Left forelimb (tissue), 1 donor: ENCODE results near the gene CDH13.

Experiments used
- DNase-seq: peaks from one replicate; pipeline ENCODE4 v3.0.0-alpha.2; 2018; ENCODE audit warnings: low spot score

CDH13 gene

GRCh38 chr16:83762141-83762991, 1135.6 kb downstream of the CDH13 start:
- DNase-seq, result no peak

- no peak for DNase-seq
Observed at GRCh38 chr16:83762992-83763358, 1136.2 kb downstream of the CDH13 start.

GRCh38 chr16:83768986-83769385, 1142.2 kb downstream of the CDH13 start:
- no peak for DNase-seq

- no peak for DNase-seq
Observed at GRCh38 chr16:83769397-83770008, 1142.7 kb downstream of the CDH13 start.

GRCh38 chr16:83771306-83771942, 1144.7 kb downstream of the CDH13 start:
- no peak for DNase-seq

- DNase-seq, result no peak
Observed at GRCh38 chr16:83772806-83773205, 1146.0 kb downstream of the CDH13 start.

GRCh38 chr16:83774066-83774465, 1147.3 kb downstream of the CDH13 start:
- no peak for DNase-seq

- DNase-seq, result no peak
Observed at GRCh38 chr16:83776944-83777343, 1150.2 kb downstream of the CDH13 start.

GRCh38 chr16:83779886-83780285, 1153.1 kb downstream of the CDH13 start:
- DNase-seq, result no peak

- DNase-seq, result no peak
Observed at GRCh38 chr16:83785455-83785854, 1158.7 kb downstream of the CDH13 start.

- no peak for DNase-seq
Observed at GRCh38 chr16:83789642-83790401, 1163.1 kb downstream of the CDH13 start.

GRCh38 chr16:83791916-83792315, 1165.1 kb downstream of the CDH13 start:
- DNase-seq, result no peak

- DNase-seq, result no peak
Observed at GRCh38 chr16:83792391-83792790, 1165.6 kb downstream of the CDH13 start.

- DNase-seq, result no peak
Observed at GRCh38 chr16:83793179-83793578, 1166.4 kb downstream of the CDH13 start.

- DNase-seq, result no peak
Observed at GRCh38 chr16:83794860-83795554, 1168.2 kb downstream of the CDH13 start.

- DNase-seq, result no peak
Observed at GRCh38 chr16:83797013-83797412, 1170.2 kb downstream of the CDH13 start.

GRCh38 chr16:83799336-83799735, 1172.6 kb downstream of the CDH13 start:
- DNase-seq, result no peak

GRCh38 chr16:83802135-83802534, 1175.4 kb downstream of the CDH13 start:
- no peak for DNase-seq

GRCh38 chr16:83802554-83803205, 1175.9 kb downstream of the CDH13 start:
- DNase-seq, result no peak

GRCh38 chr16:83803811-83804210, 1177.0 kb downstream of the CDH13 start:
- DNase-seq, result no peak

GRCh38 chr16:83804366-83804765, 1177.6 kb downstream of the CDH13 start:
- no peak for DNase-seq
